ENCODE results near the gene RAI2.
"Not testable (repeated sequence)": the region's sequence is repeated elsewhere in the genome, so short reads cannot be mapped to it uniquely, and the experiment has no call there.

RAI2 gene

GRCh38 chrX:17788956-17789562 lies 72.0 kb downstream of the RAI2 start:
- FAIRE-seq = no peak
- DNase-seq (ENCODE audit: extremely low spot score, insufficient read length, low read depth) = no peak

- DNase-seq (ENCODE audit: extremely low spot score, insufficient read length, low read depth) (peak; percentile 3), FAIRE-seq (no peak)
Measured at GRCh38 chrX:17788439-17788838, 72.7 kb downstream of the RAI2 start.

GRCh38 chrX:17787557-17787956 lies 73.5 kb downstream of the RAI2 start:
- DNase-seq (ENCODE audit: extremely low spot score, insufficient read length, low read depth) (no peak), FAIRE-seq (no peak)

GRCh38 chrX:17786554-17787347 lies 74.3 kb downstream of the RAI2 start:
- FAIRE-seq; DNase-seq (ENCODE audit: extremely low spot score, insufficient read length, low read depth): not testable (repeated sequence)

- no peak for FAIRE-seq
Measured at GRCh38 chrX:17779434-17779833, 81.7 kb downstream of the RAI2 start.

GRCh38 chrX:17778997-17779396 lies 82.1 kb downstream of the RAI2 start:
- DNase-seq (ENCODE audit: extremely low spot score, insufficient read length, low read depth) (no peak), FAIRE-seq (no peak)

More at GRCh38 chrX:17779434-17779833, 81.7 kb downstream of the RAI2 start:
- no peak for DNase-seq (ENCODE audit: extremely low spot score, insufficient read length, low read depth)

DNA sequence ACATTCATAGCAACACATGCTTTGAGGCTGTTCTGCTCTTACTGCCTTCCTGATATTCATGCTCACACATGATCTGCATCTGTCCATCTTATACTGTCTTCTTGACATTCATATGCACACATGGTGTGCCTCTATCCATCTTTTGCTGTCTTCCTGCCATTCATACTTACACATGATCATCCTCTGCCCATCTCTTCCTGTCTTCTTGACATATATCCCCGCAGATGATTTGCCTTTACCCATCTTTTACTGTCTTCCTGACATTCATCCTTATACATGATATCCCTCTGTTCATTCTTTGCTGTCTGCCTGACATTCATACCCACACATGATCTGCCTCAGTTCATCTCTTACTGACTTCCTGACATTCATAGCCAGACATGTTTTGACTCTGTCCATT lies 87.0 kb downstream of the RAI2 start:
- FAIRE-seq (no peak), DNase-seq (ENCODE audit: extremely low spot score, insufficient read length, low read depth) (no peak)

DNA sequence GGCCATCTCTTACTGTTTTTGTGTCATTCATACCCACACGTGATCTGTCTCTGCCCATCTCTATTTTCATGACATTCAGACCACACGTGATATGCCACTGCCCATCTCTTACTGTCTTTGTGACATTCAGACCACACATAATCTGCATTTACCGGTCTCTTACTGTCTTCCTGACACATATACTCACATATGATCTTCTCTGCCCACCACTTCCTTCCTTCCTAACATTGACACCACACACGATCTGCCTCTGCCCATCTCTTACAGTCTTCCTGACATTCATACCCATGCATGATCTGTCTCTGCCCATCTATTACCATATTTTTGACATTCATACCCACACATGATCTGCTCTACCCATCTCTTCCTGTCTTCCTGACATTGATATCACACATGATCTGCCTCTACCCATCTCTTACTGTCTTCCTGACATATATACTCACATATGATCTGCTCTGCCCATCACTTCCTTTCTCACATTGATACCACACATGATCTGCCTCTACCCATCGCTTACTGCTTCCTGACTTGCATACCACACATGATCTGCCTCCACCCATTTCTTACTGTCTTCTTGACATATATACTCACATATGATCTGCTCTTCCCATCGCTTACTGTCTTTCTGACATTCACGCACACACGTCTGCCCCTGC lies 87.7 kb downstream of the RAI2 start:
- no peak for FAIRE-seq
- no peak for DNase-seq (ENCODE audit: extremely low spot score, insufficient read length, low read depth)

- FAIRE-seq (no peak), DNase-seq (ENCODE audit: extremely low spot score, insufficient read length, low read depth) (no peak)
Measured at GRCh38 chrX:17769701-17770269, 91.3 kb downstream of the RAI2 start.

DNA sequence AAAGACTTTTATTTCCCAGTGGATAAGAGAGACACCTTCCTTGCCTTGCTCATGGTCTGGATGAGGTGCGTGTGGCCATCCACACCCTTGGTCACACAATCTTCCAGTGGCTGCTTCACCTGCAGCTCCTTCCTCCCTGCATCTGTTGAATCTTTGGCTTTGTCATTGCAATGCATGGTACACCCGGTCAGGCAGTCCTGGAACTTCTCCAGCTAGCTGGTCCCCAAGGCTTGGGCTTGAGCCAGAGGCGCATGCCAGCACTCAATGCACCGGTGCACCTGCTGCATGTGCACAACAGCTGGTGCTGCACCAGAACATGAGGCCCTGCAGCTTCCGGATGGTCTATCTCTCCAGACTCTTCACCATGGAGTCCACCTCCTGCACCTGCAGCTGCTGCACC lies 92.1 kb downstream of the RAI2 start:
- no peak for DNase-seq (ENCODE audit: extremely low spot score, insufficient read length, low read depth)
- no peak for FAIRE-seq

GRCh38 chrX:17767734-17768133 lies 93.4 kb downstream of the RAI2 start:
- FAIRE-seq (no peak), DNase-seq (ENCODE audit: extremely low spot score, insufficient read length, low read depth) (no peak)

DNA sequence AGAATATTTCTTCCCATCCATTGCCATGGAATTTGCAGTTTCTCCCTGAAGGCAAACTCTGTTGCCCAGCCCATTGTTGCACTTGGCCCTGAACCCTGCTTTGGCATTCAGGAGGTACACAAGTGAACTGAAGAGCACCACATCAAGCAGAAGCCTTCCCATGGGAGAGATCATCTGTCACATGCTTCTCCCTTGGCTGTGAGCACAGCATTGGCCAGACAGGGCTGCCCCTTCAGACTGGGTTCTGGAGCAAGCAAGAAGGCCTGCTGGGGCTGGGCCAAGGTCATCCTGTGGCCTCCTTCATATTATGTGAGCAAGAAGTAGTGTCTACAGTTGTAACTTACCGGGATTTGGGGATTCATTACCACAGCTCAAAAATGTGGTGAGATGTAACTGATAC lies 101.1 kb downstream of the RAI2 start:
- no peak for FAIRE-seq
- DNase-seq (ENCODE audit: extremely low spot score, insufficient read length, low read depth) = no peak

GRCh38 chrX:17758382-17758781 lies 102.7 kb downstream of the RAI2 start:
- FAIRE-seq = no peak
- DNase-seq (ENCODE audit: extremely low spot score, insufficient read length, low read depth) = peak; percentile 9

DNA sequence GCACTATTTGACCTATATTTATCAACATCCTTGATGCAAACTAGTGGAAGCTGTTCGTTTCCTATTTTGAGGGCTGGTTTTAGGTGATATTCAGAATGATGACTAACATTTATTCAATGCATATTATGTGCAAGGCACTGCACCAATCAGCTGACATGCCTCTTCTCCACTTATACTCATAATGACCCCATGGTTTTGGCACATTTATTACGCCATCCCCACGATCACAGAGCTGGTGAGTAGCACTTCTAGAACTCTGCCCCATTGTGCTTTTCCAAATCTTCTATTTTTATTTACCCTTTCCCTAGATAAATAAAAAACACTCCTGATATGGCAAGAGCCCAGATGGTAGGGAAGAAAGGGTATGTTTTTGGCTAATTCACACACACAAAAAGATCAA lies 110.7 kb downstream of the RAI2 start:
- DNase-seq (ENCODE audit: extremely low spot score, insufficient read length, low read depth) (no peak), FAIRE-seq (peak; percentile 62)

Data from GM18507 (cell line).